IMR-90 (cell line): Measurements from ENCODE around the gene AKAP13. TPM values are rescaled to one million over a fixed set of nuclear protein-coding genes. Genes with fewer than 3 reads are reported as not detected.

Source experiments
- ATAC-seq: fragments of 200-7000 bp; cut with Tn5 transposase; 2 replicates; pipeline ENCODE4 v1.9.1; 2020; ENCODE audit warnings: low read depth, mild to moderate bottlenecking, moderate library complexity
- BruUV-seq: library from RNA; stranded (reverse); fragments of 400-500 nt; replicated peaks from 2 replicates; lab custom pipeline; 2021; lab: Mats Ljungman, UMichigan
- CTCF ChIA-PET: fragments of 300-600 bp; formaldehyde crosslinking; extraction: SDS; loops from one replicate; lab custom pipeline; 2021; ENCODE audit warnings: antibody characterized with exemption; lab: Yijun Ruan, JAX
- POLR2A ChIA-PET: fragments of 300-600 bp; sonication (Branson Sonifier 250); formaldehyde crosslinking; loops from one replicate; lab custom pipeline; 2022; ENCODE audit warnings: antibody characterized with exemption; ENCODE audit not compliant: unreplicated experiment; lab: Charles Lee
- DNase-seq: peaks from one replicate; pipeline ENCODE4 v3.0.0; 2013
- H2AFZ ChIP-seq: replicated peaks from 2 replicates; pipeline ENCODE3; 2013; ENCODE audit warnings: low read length, mild to moderate bottlenecking; ENCODE audit not compliant: poor library complexity
- H2AK5ac ChIP-seq: 2 replicates; pipeline ENCODE4 v1.6.1; 2013; ENCODE audit warnings: low read depth, low read length, inconsistent platforms
- H2AK9ac ChIP-seq: replicated peaks from 2 replicates; pipeline ENCODE3; 2013; ENCODE audit warnings: mild to moderate bottlenecking, low read depth, low read length, moderate library complexity; ENCODE audit not compliant: poor library complexity
- H2BK120ac ChIP-seq: 2 replicates; pipeline ENCODE4 v1.6.1; 2013; ENCODE audit warnings: low read depth, low read length, inconsistent platforms
- H2BK15ac ChIP-seq: 3 replicates; pipeline ENCODE4 v1.6.1; 2013; ENCODE audit warnings: low read depth, low read length, inconsistent platforms
- H2BK20ac ChIP-seq: 2 replicates; pipeline ENCODE4 v1.6.1; 2013; ENCODE audit warnings: low read depth, mild to moderate bottlenecking, inconsistent platforms, low read length, moderate library complexity
- H2BK5ac ChIP-seq: 2 replicates; pipeline ENCODE4 v1.6.1; 2013; ENCODE audit warnings: mild to moderate bottlenecking, low read depth, low read length, inconsistent platforms; ENCODE audit not compliant: poor library complexity, severe bottlenecking
- H3K14ac ChIP-seq: replicated peaks from 2 replicates; pipeline ENCODE4 v1.6.1; 2013; ENCODE audit warnings: low read depth, low read length, inconsistent platforms
- H3K18ac ChIP-seq: 2 replicates; pipeline ENCODE4 v1.6.1; 2013; ENCODE audit warnings: low read depth, low read length, control low read depth
- H3K23ac ChIP-seq: 2 replicates; pipeline ENCODE4 v1.6.1; 2013; ENCODE audit warnings: low read depth, low read length, inconsistent platforms
- H3K27ac ChIP-seq: 2 replicates; pipeline ENCODE4 v1.5.1; 2013; ENCODE audit warnings: mild to moderate bottlenecking, control low read depth, low read length; ENCODE audit not compliant: insufficient read depth
- H3K27me3 ChIP-seq: 2 replicates; pipeline ENCODE4 v1.6.1; 2013; ENCODE audit warnings: low read length; ENCODE audit not compliant: control insufficient read depth, insufficient read depth
- H3K36me3 ChIP-seq: 2 replicates; pipeline ENCODE4 v1.6.1; 2013; ENCODE audit warnings: low read length, mixed read lengths; ENCODE audit not compliant: control insufficient read depth, insufficient read depth
- H3K4ac ChIP-seq: 2 replicates; pipeline ENCODE4 v1.6.1; 2013; ENCODE audit warnings: low read depth, low read length, inconsistent platforms
- H3K4me1 ChIP-seq: 2 replicates; pipeline ENCODE4 v1.6.1; 2013; ENCODE audit warnings: low read length, mixed read lengths; ENCODE audit not compliant: control insufficient read depth, insufficient read depth
- H3K4me2 ChIP-seq: 2 replicates; pipeline ENCODE4 v1.6.1; 2013; ENCODE audit warnings: low read depth, mild to moderate bottlenecking, control low read depth, low read length, moderate library complexity
- H3K4me3 ChIP-seq: 2 replicates; pipeline ENCODE4 v1.5.1; 2013; ENCODE audit warnings: low read depth, mild to moderate bottlenecking, control low read depth, low read length, moderate library complexity; ENCODE audit not compliant: insufficient read depth
- H3K56ac ChIP-seq: 2 replicates; pipeline ENCODE4 v1.6.1; 2013; ENCODE audit warnings: low read length, inconsistent platforms; ENCODE audit not compliant: insufficient read depth; ENCODE audit errors: extremely low read depth
- H3K79me1 ChIP-seq, 2 experiments: 2 replicates each; pipeline ENCODE4 v1.6.1; 2013; ENCODE audit warnings: low read length in 2 of 2, inconsistent platforms in 1 of 2, low read depth in 1 of 2
- H3K9ac ChIP-seq: 2 replicates; pipeline ENCODE4 v1.6.1; 2013; ENCODE audit warnings: low read depth, low read length, control low read depth
- H3K9me1 ChIP-seq: 2 replicates; pipeline ENCODE4 v1.6.1; 2013; ENCODE audit warnings: low read length, inconsistent platforms; ENCODE audit not compliant: insufficient read depth
- H3K9me3 ChIP-seq: 2 replicates; pipeline ENCODE4 v1.6.1; 2013; ENCODE audit warnings: low read length; ENCODE audit not compliant: control insufficient read depth, insufficient read depth
- H4K20me1 ChIP-seq: 2 replicates; pipeline ENCODE4 v1.6.1; 2013; ENCODE audit warnings: low read length, inconsistent platforms; ENCODE audit not compliant: insufficient read depth
- H4K5ac ChIP-seq: 2 replicates; pipeline ENCODE4 v1.6.1; 2013; ENCODE audit warnings: mild to moderate bottlenecking, low read depth, low read length, control low read depth
- H4K8ac ChIP-seq, 2 experiments: 2 replicates each; pipeline ENCODE4 v1.6.1; 2013; ENCODE audit warnings: low read depth in 2 of 2, low read length in 2 of 2, control low read depth in 1 of 2, inconsistent platforms in 1 of 2
- H4K91ac ChIP-seq: 2 replicates; pipeline ENCODE4 v1.6.1; 2013; ENCODE audit warnings: low read depth, low read length, inconsistent platforms; ENCODE audit not compliant: insufficient read depth
- BHLHE40 ChIP-seq: fragments of 150-350 bp; IDR thresholded peaks from 2 replicates; pipeline ENCODE4 v1.6.1; 2016; ENCODE audit warnings: mild to moderate bottlenecking, low read depth, low read length
- CEBPB ChIP-seq: IDR thresholded peaks from 2 replicates; pipeline ENCODE4 v1.6.1; 2012; ENCODE audit warnings: low read depth, low read length, improper control_type of control experiment
- CHD1 ChIP-seq: IDR thresholded peaks from 2 replicates; pipeline ENCODE4 v1.6.1; 2012; ENCODE audit warnings: low read depth, low read length, improper control_type of control experiment
- CTCF ChIP-seq: conservative IDR thresholded peaks from 2 replicates; pipeline ENCODE4 v1.5.1; 2012; ENCODE audit warnings: mild to moderate bottlenecking, low read depth, low read length, improper control_type of control experiment
- ELK1 ChIP-seq: fragments of 150-350 bp; IDR thresholded peaks from 2 replicates; pipeline ENCODE4 v1.6.1; 2016; ENCODE audit warnings: low read depth, mild to moderate bottlenecking, low read length, moderate library complexity, borderline replicate concordance
- FOS ChIP-seq: fragments of 150-350 bp; IDR thresholded peaks from 2 replicates; pipeline ENCODE4 v1.6.1; 2016; ENCODE audit warnings: low read depth, low read length
- MAFK ChIP-seq: IDR thresholded peaks from 2 replicates; pipeline ENCODE4 v1.6.1; 2012; ENCODE audit warnings: low read depth, low read length, improper control_type of control experiment
- MAZ ChIP-seq: IDR thresholded peaks from 2 replicates; pipeline ENCODE4 v1.6.1; 2012; ENCODE audit warnings: low read depth, mild to moderate bottlenecking, low read length, improper control_type of control experiment, moderate library complexity, borderline replicate concordance
- MXI1 ChIP-seq: IDR thresholded peaks from 2 replicates; pipeline ENCODE4 v1.6.1; 2012; ENCODE audit warnings: low read depth, mild to moderate bottlenecking, low read length, moderate library complexity, borderline replicate concordance
- NFE2L2 ChIP-seq: fragments of 150-350 bp; IDR thresholded peaks from 2 replicates; pipeline ENCODE4 v1.6.1; 2016; ENCODE audit warnings: low read depth, mild to moderate bottlenecking, low read length
- POLR2A ChIP-seq: IDR thresholded peaks from 2 replicates; pipeline ENCODE4 v1.6.1; 2012; ENCODE audit warnings: mild to moderate bottlenecking, low read depth, low read length
- RAD21 ChIP-seq: IDR thresholded peaks from 2 replicates; pipeline ENCODE4 v1.6.1; 2012; ENCODE audit warnings: low read length, improper control_type of control experiment
- RCOR1 ChIP-seq: IDR thresholded peaks from 2 replicates; pipeline ENCODE4 v1.6.1; 2012; ENCODE audit warnings: mild to moderate bottlenecking, low read length, improper control_type of control experiment; ENCODE audit not compliant: insufficient replicate concordance
- RFX5 ChIP-seq: IDR thresholded peaks from 2 replicates; pipeline ENCODE4 v1.8.0; 2012; ENCODE audit warnings: low read depth, mild to moderate bottlenecking, low read length, moderate library complexity
- USF2 ChIP-seq: fragments of 150-350 bp; IDR thresholded peaks from 2 replicates; pipeline ENCODE4 v1.6.1; 2017; ENCODE audit warnings: mild to moderate bottlenecking, antibody characterized with exemption, low read length, low read depth
- WGBS, 2 experiments: methylation state at CpG; one replicate each; pipeline versions ENCODE4 v1.1.5 to v1.1.7; 2013; ENCODE audit warnings: missing lambda C conversion rate in 2 of 2; ENCODE audit not compliant: insufficient read length in 1 of 2; ENCODE audit errors: extremely low coverage in 2 of 2; 5-methylcytosine and 5-hydroxymethylcytosine counted together
- dilution Hi-C: fragments of 300-500 bp; cut with HindIII; formaldehyde crosslinking; loops from one replicate; pipeline ENCODE4 v1.14.3; 2018; ENCODE audit warnings: low sequenced_read_pairs; ENCODE audit not compliant: unreplicated experiment
- in situ Hi-C: fragments of 300-500 bp; cut with MboI; formaldehyde crosslinking; loops from 3 replicates; pipeline ENCODE4 v1.14.3; 2019; ENCODE audit warnings: low sequenced_read_pairs, inconsistent platforms, mixed read lengths
- intact Hi-C: fragments of 100-400 bp; cut with micrococcal nuclease; formaldehyde crosslinking; loops from 2 replicates; pipeline ENCODE4 v1.10.0; 2022
- polyA plus RNA-seq, 3 experiments: library from polyadenylated mRNA; depleted of rRNA; stranded (reverse); fragments of >200 nt; gene quantifications; 2 replicates each; pipeline ENCODE4 v1.2.3, GENCODE V29; 2012; ENCODE audit warnings: low replicate concordance in 1 of 3
- total RNA-seq: library from RNA; depleted of rRNA; stranded (reverse); fragments of >200 nt; gene quantifications from 2 replicates; pipeline ENCODE4 v1.2.3, GENCODE V29; 2012

AKAP13 gene
- total and polyA plus RNA-seq, 2 of the 4 experiments (the other 2 are of a cell fraction): 10.4 to 46.4 TPM

GRCh38 chr15:85559530-85559929, 179.1 kb downstream of the AKAP13 start:
- H3K9ac ChIP-seq: no peak overlapping the region
- no peak overlapping the region for H2AK5ac ChIP-seq
- H3K14ac ChIP-seq: no peak overlapping the region
- H3K4me3 ChIP-seq: no peak overlapping the region
- peaks cover 25 to 29% of the 10 kb centered on the region in 2 experiments for H3K79me1 ChIP-seq
- no peak overlapping the region for H4K91ac ChIP-seq
- H3K4me2 ChIP-seq: no peak overlapping the region
- no peak overlapping the region for H3K56ac ChIP-seq
- TF ChIP-seq NFE2L2 (no peak), ELK1 (no peak), FOS (no peak), BHLHE40 (no peak), MAFK (no peak), RFX5 (no peak), RCOR1 (no peak), MAZ (no peak), CTCF (no peak), CHD1 (no peak), RAD21 (no peak), USF2 (no peak), MXI1 (no peak), POLR2A (no peak), CEBPB (no peak)
- intact Hi-C loops: no loop called here
- no peak overlapping the region for H2BK20ac ChIP-seq
- BruUV-seq: no TSS peak
- H2AFZ ChIP-seq: no peak overlapping the region
- no peaks in the 10 kb centered on the region; the same call in 1 of the 2 replicates for H3K4me1 ChIP-seq
- DNase-seq: no peak
- peaks cover 3% of the 10 kb centered on the region; the same call in 1 of the 2 replicates for H3K9me1 ChIP-seq
- no peak overlapping the region for H2AK9ac ChIP-seq
- no CpG with 5 or more reads among the region's 7 CpGs for WGBS, 2 experiments
- no peak overlapping the region for H4K5ac ChIP-seq
- H3K4ac ChIP-seq: no peak overlapping the region
- H3K18ac ChIP-seq: no peak overlapping the region
- H4K20me1 ChIP-seq: no peaks in the 10 kb centered on the region; the same call in 1 of the 2 replicates
- no peaks in the 10 kb centered on the region for H3K27me3 ChIP-seq
- CTCF ChIA-PET: no interaction called here
- in situ Hi-C loops: no loop called here
- no peaks in the 10 kb centered on the region for H3K36me3 ChIP-seq
- POLR2A ChIA-PET: no interaction called here
- no peak overlapping the region for H2BK120ac ChIP-seq
- H3K27ac ChIP-seq: no peak overlapping the region
- no peak overlapping the region for H3K23ac ChIP-seq
- dilution Hi-C loops: no loop called here
- no peak overlapping the region for H2BK5ac ChIP-seq
- no peak overlapping the region for H4K8ac ChIP-seq
- no peaks in the 10 kb centered on the region for H3K9me3 ChIP-seq
- H2BK15ac ChIP-seq: no peak overlapping the region
- ATAC-seq: no peak
